OCI-LY1 (cell line): ENCODE data around the gene PACRG.

Experiments
- H2AFZ ChIP-seq: fragments of 200-600 bp; sonication (generic), shearing (Covaris generic); 2 replicates; pipeline ENCODE4 v1.6.0; 2014; ENCODE audit warnings: antibody characterized with exemption, mild to moderate bottlenecking, low read length
- H3F3A ChIP-seq: fragments of 200-600 bp; sonication (generic), shearing (Covaris generic); 2 replicates; pipeline ENCODE4 v1.6.0; 2014; ENCODE audit warnings: mild to moderate bottlenecking, antibody characterized with exemption, low read length, moderate library complexity; ENCODE audit not compliant: insufficient read depth
- H3K27ac ChIP-seq: fragments of 200-600 bp; sonication (generic); 2 replicates; pipeline ENCODE4 v1.5.1; 2014; ENCODE audit warnings: low read length, mixed run types, mild to moderate bottlenecking, low read depth; ENCODE audit not compliant: poor library complexity, severe bottlenecking
- H3K27me3 ChIP-seq: fragments of 200-600 bp; sonication (generic); 2 replicates; pipeline ENCODE4 v1.6.0; 2014; ENCODE audit warnings: antibody characterized with exemption, mild to moderate bottlenecking, low read length, moderate library complexity; ENCODE audit not compliant: insufficient read depth
- H3K36me3 ChIP-seq: fragments of 200-600 bp; sonication (generic); 2 replicates; pipeline ENCODE4 v1.6.1; 2014; ENCODE audit warnings: mild to moderate bottlenecking, antibody characterized with exemption, low read length, moderate library complexity, mixed read lengths; ENCODE audit not compliant: insufficient read depth
- H3K4me1 ChIP-seq: fragments of 200-600 bp; sonication (generic); 2 replicates; pipeline ENCODE4 v1.5.1; 2014; ENCODE audit warnings: mild to moderate bottlenecking, low read length, moderate library complexity; ENCODE audit not compliant: insufficient read depth, severe bottlenecking
- H3K4me2 ChIP-seq: fragments of 200-600 bp; sonication (generic), shearing (Covaris generic); 2 replicates; pipeline ENCODE4 v1.6.1; 2014; ENCODE audit warnings: low read length
- H3K4me3 ChIP-seq: fragments of 200-600 bp; sonication (generic); 2 replicates; pipeline ENCODE4 v1.5.1; 2014; ENCODE audit warnings: low read length, low read depth, mild to moderate bottlenecking, mixed read lengths; ENCODE audit not compliant: poor library complexity, severe bottlenecking
- H3K79me2 ChIP-seq: fragments of 200-600 bp; shearing (Covaris generic); 2 replicates; pipeline ENCODE4 v1.6.1; 2016; ENCODE audit warnings: mixed run types, low read length, mixed read lengths; ENCODE audit not compliant: insufficient read depth
- H3K9ac ChIP-seq: fragments of 200-600 bp; sonication (generic), shearing (Covaris generic); 2 replicates; pipeline ENCODE4 v1.6.1; 2014; ENCODE audit warnings: mild to moderate bottlenecking, low read length, mixed read lengths
- H3K9me2 ChIP-seq: fragments of 200-600 bp; sonication (generic), shearing (Covaris generic); 2 replicates; pipeline ENCODE4 v1.6.1; 2014; ENCODE audit warnings: low read depth, mild to moderate bottlenecking, low read length, mixed read lengths
- H3K9me3 ChIP-seq: fragments of 200-600 bp; shearing (Covaris generic); 2 replicates; pipeline ENCODE4 v1.6.1; 2014; ENCODE audit warnings: low read length, mixed read lengths
- H4K20me1 ChIP-seq: fragments of 200-600 bp; sonication (generic), shearing (Covaris generic); 2 replicates; pipeline ENCODE4 v1.6.0; 2016; ENCODE audit warnings: mild to moderate bottlenecking, low read length; ENCODE audit not compliant: insufficient read depth
- EZH2 ChIP-seq: fragments of 200-600 bp; sonication (generic), shearing (Covaris generic); IDR thresholded peaks from 2 replicates; pipeline ENCODE4 v1.8.0; 2017; ENCODE audit warnings: borderline replicate concordance, mixed run types, mild to moderate bottlenecking, antibody characterized with exemption, low read length, moderate library complexity, mixed read lengths
- TF ChIP-seq, protein P1 (sequence below): fragments of 200-600 bp; sonication (generic), shearing (Covaris generic); IDR thresholded peaks from 2 replicates; pipeline ENCODE4 v1.5.1; 2017; ENCODE audit warnings: mild to moderate bottlenecking, antibody characterized with exemption, low read length, moderate library complexity, mixed read lengths

Gene PACRG

DNA sequence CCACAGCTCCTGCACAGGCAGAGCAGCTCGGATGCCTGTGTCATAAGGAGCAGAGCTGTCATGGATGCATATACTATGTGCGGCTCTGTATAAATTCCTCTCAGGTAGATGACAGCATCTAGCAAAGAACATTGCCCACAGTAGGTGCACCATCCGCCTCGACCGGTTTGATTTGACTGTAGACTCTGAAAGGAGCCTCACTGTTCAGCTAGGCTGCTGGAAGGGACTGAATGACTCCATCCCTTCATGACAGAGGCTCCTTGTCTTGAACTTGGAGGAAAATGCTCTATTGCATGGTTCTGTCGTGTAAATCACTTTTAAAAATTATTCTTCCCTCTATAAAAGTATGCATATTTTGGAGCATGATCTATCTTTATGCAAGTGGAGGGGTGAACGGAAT is 557.9 kb downstream of the PACRG start:
- H3K36me3 ChIP-seq = no peaks in the 10 kb centered on the region
- H3K9ac ChIP-seq = no peak overlapping the region
- H3K4me1 ChIP-seq = no peaks in the 10 kb centered on the region
- H3K9me3 ChIP-seq = no peaks in the 10 kb centered on the region
- no peak overlapping the region for H3K27ac ChIP-seq
- 0 out of 2 replicates have a peak, but pooled peaks cover 5% of the 10 kb centered on the region for H3K27me3 ChIP-seq
- H2AFZ ChIP-seq = no peak overlapping the region
- no peak overlapping the region for H3K4me2 ChIP-seq
- no peak for TF ChIP-seq EZH2
- TF ChIP-seq, protein P1, sequence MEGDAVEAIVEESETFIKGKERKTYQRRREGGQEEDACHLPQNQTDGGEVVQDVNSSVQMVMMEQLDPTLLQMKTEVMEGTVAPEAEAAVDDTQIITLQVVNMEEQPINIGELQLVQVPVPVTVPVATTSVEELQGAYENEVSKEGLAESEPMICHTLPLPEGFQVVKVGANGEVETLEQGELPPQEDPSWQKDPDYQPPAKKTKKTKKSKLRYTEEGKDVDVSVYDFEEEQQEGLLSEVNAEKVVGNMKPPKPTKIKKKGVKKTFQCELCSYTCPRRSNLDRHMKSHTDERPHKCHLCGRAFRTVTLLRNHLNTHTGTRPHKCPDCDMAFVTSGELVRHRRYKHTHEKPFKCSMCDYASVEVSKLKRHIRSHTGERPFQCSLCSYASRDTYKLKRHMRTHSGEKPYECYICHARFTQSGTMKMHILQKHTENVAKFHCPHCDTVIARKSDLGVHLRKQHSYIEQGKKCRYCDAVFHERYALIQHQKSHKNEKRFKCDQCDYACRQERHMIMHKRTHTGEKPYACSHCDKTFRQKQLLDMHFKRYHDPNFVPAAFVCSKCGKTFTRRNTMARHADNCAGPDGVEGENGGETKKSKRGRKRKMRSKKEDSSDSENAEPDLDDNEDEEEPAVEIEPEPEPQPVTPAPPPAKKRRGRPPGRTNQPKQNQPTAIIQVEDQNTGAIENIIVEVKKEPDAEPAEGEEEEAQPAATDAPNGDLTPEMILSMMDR = no peak
- H3K9me2 ChIP-seq = no peaks in the 10 kb centered on the region
- no peak overlapping the region for H3K4me3 ChIP-seq
- no peaks in the 10 kb centered on the region for H4K20me1 ChIP-seq
- H3K79me2 ChIP-seq = no peaks in the 10 kb centered on the region
- no peaks in the 10 kb centered on the region for H3F3A ChIP-seq

DNA sequence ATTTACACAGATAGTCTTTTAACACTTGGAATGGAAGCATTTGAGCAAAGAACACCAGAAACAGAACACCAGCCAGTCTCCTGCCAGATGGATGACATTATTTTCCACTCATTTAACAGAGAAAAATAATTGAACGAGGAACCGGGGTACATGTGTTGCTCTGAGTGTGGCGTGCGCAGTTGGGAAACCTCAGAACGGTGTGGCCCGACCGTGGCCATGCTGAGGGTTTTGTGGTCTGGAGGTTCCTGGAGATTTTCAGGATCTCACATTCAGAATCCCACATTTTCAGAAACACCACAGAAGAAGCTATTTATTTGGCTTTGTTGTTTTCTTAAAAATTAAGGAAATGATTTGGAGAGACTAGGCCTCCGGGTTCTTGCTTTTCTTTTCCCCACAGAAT is 559.9 kb downstream of the PACRG start:
- H3K79me2 ChIP-seq = no peaks in the 10 kb centered on the region
- no peaks in the 10 kb centered on the region for H4K20me1 ChIP-seq
- no peaks in the 10 kb centered on the region for H3F3A ChIP-seq
- TF ChIP-seq EZH2 = no peak
- TF ChIP-seq, protein P1 = no peak
- 0 out of 2 replicates have a peak, but pooled peaks cover 5% of the 10 kb centered on the region for H3K27me3 ChIP-seq
- no peak overlapping the region for H2AFZ ChIP-seq
- no peak overlapping the region for H3K4me3 ChIP-seq
- H3K27ac ChIP-seq = no peak overlapping the region
- no peaks in the 10 kb centered on the region for H3K36me3 ChIP-seq
- no peak overlapping the region for H3K9ac ChIP-seq
- no peak overlapping the region for H3K4me2 ChIP-seq
- no peaks in the 10 kb centered on the region for H3K9me3 ChIP-seq
- H3K9me2 ChIP-seq = no peaks in the 10 kb centered on the region
- H3K4me1 ChIP-seq = no peaks in the 10 kb centered on the region

DNA sequence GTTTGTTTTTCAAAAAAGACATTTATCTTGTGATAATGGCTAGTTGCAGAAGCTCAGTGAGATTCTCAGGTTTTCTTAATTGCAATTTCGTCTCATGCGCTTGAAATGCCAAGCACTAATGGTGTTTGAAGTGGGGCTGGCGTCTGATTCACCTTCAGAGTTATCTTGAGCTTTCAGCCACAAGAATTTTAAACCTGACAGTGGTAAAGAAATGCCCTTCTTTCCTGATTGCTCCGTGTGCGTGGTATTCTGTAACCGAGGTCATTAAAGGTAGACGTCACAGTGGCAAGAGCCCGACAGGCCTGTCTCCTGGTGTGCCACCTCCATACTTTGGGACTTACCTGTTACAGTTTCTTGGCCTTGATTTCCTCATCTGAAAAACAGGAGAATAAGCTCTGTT is 560.3 kb downstream of the PACRG start:
- no peak for TF ChIP-seq EZH2
- TF ChIP-seq, protein P1 = no peak
- Histone ChIP-seq H3K9me2 (no peaks in the 10 kb centered on the region), H3F3A (no peaks in the 10 kb centered on the region), H3K4me2 (no peak overlapping the region), H3K27ac (no peak overlapping the region), H3K9ac (no peak overlapping the region), H3K27me3 (0 out of 2 replicates have a peak, but pooled peaks cover 5% of the 10 kb centered on the region), H3K9me3 (no peaks in the 10 kb centered on the region), H3K4me3 (no peak overlapping the region), H3K36me3 (no peaks in the 10 kb centered on the region), H3K79me2 (no peaks in the 10 kb centered on the region), H2AFZ (no peak overlapping the region), H3K4me1 (no peaks in the 10 kb centered on the region), H4K20me1 (no peaks in the 10 kb centered on the region)
